HG02870 (cell line): ENCODE measurements around the gene CPA5.

ENCODE experiments used
- ATAC-seq: cut with Tn5 transposase; IDR thresholded peaks from one replicate; pipeline ENCODE4 v1.9.1; 2021; ENCODE audit warnings: mild to moderate bottlenecking, moderate library complexity; ENCODE audit not compliant: unreplicated experiment

CPA5 gene

GRCh38 chr7:130329681-130330080 is 14.9 kb upstream of the CPA5 start:
- ATAC-seq: no peak

GRCh38 chr7:130332259-130333053 is 12.2 kb upstream of the CPA5 start:
- ATAC-seq: no peak

DNA sequence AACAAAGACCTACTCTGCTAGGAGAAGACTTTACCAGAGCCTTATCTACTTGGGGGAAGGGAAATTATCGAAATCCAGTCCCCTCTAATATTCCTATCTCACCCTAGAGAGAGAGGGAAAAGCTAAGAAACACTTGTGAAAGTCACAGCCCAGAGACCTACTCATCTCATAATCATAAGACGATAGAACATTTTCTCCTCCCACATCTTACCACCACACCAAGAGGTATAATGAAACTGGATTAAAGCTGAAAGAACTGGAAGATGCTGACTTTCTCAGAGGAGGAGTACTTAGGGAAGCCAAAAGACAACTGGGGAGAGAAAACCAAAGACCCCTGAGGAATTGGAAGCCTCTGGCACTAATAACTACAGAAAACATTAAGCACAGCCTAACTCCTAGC is 10.8 kb upstream of the CPA5 start:
- no peak for ATAC-seq

DNA sequence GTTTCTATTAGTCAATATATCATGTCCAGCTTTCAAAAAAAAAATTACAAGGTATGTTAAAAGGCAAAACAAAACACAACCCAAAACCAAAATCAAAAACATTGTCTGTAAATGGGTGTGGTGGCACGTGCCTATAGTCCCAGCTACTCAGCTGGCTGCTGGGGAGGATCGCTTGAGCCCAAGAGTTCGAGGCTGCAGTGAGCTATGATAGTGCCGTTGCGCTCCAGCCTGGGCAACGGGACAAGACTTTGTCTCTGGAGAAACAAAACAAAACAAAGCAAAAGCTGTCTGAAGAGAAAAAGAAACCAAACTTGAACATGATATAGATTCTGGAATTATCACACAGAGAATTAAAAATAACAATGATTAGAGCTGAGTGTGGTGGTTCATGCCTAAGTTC is 10.3 kb upstream of the CPA5 start:
- no peak for ATAC-seq

DNA sequence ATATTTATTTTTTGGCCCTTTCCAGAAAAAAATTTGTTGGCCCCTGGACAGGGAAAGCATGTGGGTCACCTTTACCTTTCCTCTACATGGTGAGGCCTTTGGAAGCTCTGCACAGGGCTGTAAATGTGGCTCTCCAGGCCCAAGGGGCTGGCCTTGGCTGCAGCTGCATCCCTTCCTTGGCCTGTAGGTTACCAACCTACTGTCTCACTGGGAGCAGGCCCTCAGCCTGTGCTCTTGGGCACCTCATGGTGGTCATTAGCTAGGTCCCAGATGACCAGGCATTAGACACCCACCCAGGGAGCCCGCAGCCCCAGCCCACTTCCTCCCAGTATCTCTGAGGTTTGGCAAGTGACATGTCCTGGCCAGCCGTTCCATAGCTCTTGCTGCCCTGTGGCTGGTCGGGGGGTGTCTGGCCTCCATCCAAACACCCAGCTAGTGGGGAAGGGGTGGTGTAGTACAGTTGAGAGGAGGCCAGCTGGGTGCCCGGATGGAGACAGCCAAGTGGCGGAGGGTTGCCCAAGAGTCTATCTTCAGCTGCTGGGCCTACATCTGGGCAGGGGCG is 7.1 kb upstream of the CPA5 start:
- no peak for ATAC-seq

GRCh38 chr7:130338233-130338632 is 6.4 kb upstream of the CPA5 start:
- ATAC-seq: no peak

GRCh38 chr7:130341882-130342281 is 2.7 kb upstream of the CPA5 start:
- no peak for ATAC-seq

GRCh38 chr7:130342701-130343380 is 1.8 kb upstream of the CPA5 start:
- no peak for ATAC-seq

- no peak for ATAC-seq
Measured at GRCh38 chr7:130345136-130345535, 520 bp downstream of the CPA5 start.

DNA sequence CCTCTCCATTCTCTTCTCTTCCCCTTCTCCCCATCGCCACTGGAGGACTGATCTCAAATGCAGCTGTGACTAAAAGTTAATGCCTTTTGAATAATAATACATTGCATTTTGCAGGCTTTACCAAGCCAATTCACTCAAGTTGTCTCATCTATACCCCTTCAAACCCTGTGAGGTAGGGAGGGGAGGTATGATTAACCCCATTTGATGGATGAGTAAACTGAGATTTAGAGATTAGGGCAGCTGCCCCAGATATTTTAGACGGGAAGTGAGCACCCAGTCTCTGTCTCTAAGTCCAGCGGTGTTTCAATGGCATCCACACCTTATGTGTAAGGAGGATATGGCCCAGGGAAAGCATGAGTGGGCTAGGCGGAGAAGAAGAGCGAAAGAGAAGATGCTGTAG is 1.1 kb downstream of the CPA5 start:
- no peak for ATAC-seq

GRCh38 chr7:130346177-130346905 is 1.7 kb downstream of the CPA5 start:
- no peak for ATAC-seq

GRCh38 chr7:130346941-130347340 is 2.3 kb downstream of the CPA5 start:
- no peak for ATAC-seq

GRCh38 chr7:130349911-130350782 is 5.5 kb downstream of the CPA5 start:
- no peak for ATAC-seq

DNA sequence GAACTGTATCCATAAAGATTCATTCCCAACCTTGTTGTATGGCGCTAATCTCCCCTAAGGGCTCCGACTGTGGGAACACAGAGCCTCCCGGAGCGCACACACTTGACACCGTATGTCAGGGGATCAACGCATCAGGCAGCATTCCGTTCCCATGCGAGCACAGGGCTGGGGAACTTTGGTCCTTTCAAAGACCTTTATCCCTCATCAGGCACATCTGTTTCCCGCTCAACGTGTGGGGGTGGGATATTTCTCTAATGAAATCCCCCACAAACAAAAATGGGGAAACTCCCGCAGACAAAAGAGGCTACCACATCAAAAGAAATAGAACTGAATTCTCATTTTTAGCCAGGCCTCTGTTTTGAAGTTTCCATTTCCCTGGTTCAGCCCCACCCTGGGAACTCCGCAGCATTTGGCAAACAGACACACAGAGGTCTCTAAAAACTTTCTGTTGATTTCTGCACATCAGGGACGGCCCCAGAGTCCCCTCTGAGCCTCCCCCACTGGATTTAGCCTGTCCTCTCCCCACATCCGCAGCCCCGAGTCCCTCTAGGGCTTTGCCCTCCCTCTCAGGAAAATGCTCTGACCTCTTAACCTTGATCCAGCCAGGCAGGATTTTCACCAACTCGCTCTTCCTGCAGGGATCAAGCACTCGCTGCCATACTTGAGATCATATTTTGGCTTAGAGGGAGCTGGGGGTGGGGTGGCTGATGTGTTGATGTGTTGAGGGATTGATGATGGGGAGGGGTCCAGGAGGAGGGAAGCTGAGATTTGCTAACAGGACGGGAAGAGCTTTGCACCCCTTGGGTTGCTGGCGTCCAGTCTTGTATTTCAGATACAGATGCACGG is 6.6 kb downstream of the CPA5 start:
- ATAC-seq: no peak

DNA sequence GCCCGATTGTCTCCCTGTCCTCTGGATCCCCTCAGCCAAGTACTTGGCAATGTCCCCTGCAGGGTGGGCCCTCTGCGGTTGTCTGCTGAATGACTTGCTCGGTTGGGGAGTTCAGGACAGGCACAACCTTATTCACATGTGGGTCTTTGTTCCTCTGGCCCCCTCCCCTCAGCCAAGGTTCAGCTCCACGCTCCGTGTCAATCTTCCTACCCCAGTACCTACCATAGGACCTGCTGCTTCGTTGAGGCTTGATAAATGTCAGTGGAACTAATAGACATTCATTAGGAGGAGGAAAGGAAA is 7.1 kb downstream of the CPA5 start:
- no peak for ATAC-seq

- no peak for ATAC-seq
Measured at GRCh38 chr7:130352194-130353074, 7.8 kb downstream of the CPA5 start.

DNA sequence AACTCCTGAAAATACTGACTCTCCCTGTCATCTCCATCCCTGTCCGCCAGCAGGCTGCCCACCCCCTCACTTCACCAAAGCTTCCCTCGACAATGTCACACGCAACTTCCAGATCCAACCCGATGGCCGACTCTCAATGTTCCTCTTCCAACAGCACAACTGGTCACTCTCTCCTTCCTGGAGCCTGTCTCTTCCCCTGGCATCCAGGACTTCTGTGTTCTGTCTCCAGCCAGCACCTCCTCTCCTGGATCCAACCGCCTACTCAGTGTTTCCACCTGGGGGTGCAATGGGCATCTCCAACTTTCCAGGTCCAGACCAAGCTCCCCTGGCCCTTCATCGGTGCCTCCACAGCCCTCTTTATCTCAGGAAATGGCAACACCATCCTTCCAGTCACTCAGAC is 8.6 kb downstream of the CPA5 start:
- no peak for ATAC-seq

DNA sequence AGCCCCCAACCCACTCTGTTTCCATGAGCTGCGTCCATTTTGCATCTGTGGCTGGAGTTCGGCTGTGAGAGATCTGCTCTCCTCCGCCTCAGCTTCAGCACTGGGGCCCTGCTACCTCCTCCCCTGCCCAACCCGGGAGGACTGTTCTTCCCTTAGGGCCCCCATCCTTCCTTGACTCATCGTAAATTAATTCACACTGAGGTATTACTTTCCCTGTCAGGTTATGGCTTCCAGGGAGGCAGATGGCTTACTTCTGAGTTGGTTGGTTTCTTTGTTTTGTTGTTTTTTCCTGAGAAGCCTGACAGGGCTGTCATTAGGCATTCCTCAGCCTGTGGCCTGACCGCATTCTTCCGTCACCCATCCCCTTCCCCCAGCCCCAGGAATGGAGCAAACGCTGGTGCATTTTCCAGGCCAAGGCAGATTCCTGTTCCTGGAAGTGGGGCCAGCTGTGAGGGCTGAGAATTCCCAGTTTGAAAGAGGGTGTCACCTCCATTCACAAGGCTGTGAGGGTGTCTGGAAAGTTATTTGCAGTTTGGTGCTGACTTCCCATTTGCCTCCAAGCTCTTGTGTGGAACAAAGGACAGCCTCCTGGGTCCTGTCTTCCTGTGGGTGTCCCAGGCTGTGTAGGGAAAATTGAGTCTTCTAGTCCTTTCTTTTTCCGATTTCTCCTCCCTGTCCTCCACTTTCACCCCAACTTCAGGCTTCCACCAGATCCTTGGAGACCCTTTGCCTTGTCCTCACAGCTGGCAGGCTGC is 11.7 kb downstream of the CPA5 start:
- no peak for ATAC-seq
